SHP77 (cell line): Measurements from ENCODE around the gene POLK.
"Not testable (repeated sequence)": the region's sequence is repeated elsewhere in the genome, so short reads cannot be mapped to it uniquely, and the experiment has no call there.

ENCODE experiments used
- DNase-seq, 2 experiments: peaks; one replicate each; lab custom pipeline; 2025; lab: John Stamatoyannopoulos, UW

POLK gene

DNA sequence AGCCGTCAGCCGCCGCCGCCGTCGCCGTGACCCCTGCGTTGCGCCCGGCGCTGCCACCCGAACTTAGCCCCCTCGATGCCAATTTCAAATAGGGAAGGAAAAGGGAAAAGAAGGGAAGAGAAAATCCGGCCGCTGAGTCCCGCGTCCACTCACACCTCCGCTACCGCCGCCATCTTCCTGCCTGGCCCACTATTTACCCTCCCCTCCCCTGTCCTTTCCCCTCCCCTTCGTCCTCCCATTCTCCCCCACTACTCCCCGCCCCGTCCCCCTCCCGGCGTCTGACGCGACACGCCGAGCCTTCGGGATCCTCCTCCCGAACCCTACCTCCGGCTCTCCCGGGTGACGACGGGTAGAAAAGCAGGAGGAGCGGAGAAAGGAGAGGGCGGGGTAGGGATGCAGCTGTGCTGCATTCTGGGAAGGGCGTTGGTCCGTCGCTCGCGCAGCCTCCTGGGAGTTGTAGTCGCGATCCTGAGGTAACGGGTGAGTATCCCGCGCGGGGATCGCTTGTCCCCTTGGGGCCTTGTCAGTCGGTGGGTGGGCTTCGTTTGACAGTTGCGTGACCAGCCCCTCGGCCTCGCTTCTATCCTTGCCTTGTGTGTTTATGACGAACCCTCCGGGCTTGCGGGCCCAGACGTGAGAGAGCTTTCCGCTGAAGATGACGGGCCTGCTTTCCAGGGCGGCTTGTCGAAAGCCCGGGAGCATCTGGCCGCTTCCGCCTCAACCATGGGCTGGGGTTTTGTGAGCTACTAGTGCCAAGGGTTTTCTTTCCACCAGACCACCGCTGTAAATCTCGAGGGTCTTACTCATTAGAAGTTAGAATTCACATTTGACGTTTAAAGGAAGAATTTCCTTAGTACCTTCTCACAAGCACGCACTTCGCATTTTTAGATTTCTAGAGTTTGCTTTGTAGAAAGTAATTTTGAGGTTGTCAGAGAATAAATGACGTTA lies at the start of gene POLK, which contains the start of gene CERT1:
Gene POLK (plus strand): TSS at position 457 of the 948 bp plus-strand sequence.
Gene CERT1 (minus strand): TSS at position 195 of the 948 bp plus-strand sequence. CDS start 422 bp downstream, outside the sequence.
- DNase-seq: peak; percentile 96 to 97

DNA sequence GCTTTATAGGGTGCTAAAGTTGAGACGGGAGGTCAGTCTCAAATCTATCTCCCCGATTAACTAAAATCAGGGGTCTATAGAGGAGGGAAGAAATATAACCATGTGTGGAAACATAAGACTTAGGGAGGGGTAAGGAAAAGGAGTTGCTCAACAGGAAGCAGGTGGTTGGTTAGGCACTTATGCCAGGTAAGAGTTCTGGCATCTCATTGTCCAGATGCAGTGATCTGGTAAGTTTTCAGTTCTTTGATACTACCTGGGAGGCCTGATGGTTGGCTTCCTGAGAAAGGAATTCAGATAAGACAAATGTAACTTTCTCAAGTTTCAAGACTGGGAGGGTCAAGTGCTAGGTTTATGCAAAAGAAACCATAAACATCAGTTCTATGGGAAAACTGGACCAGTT lies 48.0 kb upstream of the POLK start:
- no peak for DNase-seq

DNA sequence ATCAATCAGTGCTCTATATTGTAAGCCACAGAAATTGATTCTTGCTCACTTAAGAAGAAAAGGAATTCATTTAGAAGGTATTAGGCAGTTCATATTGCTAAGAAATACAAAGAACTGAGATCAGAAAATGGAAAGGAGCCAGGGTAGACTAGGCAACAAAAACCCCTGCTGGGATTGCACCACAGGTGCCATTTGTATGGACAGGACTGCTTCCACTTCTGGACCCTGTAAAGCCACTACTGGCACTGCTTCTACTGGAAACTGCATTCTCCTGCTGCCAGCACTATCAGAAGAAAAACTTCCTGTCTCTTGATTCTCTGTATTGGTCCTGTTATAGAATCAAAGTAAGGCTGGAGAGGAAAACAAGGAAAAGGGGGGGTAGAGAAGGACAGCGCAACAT lies 46.2 kb upstream of the POLK start:
- no peak for DNase-seq

DNA sequence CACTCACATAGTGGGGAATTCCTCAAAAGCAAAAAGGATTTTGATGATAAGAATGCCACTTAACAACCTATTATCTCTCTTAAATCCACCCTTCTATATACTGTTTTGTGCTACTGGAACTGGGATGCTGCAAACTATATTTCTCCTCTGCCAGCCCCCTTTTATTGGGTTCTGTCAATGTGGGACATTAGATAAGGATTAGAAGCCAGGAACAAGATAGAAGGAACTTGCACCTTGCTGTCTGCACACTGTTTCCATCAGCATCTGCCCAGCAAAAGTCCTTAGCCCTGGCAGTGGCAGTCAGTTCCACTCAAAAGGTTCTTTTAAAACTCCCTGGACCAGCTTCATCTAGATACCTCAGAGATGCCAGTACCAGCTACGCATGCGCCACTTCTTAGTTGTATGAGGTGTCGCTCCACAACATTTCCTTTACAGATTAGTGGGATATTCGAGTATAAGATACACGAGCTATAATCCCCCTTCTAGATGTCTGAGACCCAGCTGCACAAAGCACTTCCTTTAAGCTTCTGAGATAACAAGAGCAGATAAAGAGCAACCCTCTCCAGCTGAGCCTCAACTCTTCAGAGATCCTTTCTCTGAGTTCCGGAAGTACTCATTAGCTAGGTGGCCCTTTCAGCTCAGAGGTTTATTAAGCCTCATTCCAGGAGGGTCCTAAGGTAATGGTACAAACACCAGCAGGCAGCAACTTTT lies 45.5 kb upstream of the POLK start:
- DNase-seq: no peak

DNA sequence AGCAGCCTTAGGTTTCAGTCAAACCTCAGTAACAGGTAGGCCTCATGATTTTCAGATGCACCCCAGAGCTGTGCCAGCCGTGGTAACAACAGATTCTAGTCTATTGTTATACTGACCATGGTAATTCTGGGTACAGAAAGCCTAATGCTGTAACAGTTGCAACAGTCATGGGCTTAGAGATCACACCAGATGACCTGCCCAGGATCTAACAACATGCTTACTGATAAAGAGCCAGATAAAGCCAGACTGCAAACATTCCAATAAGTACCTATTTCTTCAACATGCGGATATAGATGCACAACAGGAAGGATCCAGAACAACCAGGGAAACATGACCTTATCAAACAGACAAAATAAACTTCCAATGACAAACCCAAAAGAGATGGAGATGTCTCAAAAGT lies 43.1 kb upstream of the POLK start:
- DNase-seq: no peak

DNA sequence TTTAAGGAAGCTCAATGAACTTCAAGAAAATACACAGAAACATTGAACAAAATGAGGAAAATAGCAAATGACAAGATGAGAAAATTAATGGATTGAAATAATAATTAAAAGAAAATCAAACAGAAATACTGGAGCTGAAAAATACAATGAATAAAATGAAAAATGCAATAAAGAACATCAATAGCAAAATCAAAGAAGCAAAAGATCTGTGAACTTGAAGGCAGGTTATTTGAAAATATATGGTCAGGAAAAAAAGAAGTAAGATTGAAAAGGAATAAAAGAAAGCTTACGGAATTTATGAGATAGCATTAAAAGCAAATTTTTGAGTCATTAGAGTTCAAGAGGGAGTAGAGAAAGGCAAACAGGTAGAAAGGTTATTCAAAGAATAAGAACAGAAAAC lies 42.7 kb upstream of the POLK start:
- DNase-seq: no peak

DNA sequence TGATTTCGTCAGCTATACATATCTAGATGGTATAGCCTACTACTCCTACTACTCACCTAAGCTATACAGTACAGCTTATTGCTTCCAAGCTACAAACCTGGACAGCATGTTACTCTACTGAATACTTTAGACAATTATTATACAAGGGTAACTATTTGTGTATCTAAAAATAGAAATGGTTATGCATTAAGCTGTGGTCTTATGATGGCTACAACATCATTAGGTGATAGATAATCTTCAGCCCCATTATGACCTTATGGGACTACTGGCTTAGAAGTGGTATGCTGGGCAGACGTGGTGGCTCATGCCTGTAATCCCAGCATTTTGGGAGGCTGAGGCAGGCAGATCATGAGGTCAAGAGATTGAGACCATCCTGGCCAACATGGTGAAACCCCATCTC lies 40.5 kb upstream of the POLK start:
- DNase-seq: no peak

DNA sequence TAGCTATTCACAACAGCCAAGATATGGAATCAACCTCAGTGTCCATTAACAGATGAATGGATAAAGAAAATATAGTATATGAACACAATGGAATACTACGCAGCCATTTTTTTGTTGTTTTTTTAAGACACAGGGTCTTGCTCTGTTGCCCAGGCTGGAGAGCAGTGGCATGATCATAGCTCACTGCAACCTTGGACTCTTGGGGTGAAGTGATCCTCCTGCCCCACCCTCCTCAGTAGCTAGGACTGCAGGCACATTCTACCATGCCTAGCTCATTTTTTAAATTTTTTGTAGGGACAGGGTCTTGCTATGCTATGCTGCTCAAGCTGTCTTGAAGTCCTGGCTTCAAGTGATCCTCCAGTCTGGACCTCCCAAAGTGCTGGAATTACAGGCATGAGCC lies 38.7 kb upstream of the POLK start:
- DNase-seq: no peak

DNA sequence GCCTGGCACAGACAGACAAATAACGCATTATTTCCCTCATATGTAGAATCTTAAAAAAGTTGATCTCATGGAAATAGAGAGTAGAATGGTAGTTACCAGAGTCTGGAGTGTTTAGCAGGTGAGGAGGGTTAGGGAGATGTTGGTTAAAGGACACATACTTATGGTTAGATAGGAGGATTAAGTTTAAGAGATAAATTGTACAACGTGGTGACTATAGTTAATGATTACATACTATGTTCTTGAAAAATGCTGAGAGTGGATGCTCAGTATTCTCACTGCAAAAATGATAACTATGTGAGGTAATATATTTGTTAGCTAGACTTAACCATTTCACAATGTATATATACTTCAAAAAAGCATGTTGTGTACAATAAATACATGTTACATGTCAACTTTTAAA lies 38.2 kb upstream of the POLK start:
- DNase-seq: no peak

DNA sequence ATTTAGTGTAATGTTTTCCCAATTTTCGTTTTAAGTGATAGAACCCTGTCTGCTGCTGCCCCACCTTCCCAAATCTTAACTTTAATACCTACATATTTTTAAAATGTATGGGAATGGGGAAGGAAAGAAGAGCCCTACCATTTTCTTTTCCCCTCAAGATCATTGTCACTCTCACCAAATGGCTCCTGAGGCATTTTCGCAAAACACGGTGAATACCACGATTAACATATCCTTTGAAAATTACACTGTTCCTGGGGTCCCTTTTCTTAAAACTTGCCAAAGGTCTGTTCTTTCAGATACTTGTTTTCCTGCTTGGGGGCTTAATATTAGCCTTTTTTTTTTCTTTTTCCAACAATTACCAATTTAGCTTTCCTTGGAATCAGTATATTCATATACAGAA lies 36.3 kb upstream of the POLK start:
- no peak for DNase-seq

DNA sequence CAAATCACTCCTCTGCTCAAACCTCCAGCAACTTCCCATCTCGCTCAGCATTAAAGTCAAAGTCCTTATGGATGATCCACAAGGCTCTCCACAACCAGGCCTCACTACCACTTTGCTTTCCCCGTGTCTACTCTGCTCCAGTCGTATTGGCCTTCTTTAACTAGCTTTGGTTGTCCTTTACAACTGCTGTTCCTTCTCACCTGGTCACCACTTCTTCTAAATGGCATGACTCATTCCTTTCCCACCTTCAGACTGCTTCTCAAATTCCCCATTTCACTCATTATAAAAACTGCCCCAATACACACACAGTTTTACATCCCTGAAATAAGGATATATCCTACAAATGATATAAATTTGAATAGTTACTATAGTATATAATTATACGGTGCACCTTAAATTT lies 30.7 kb upstream of the POLK start:
- DNase-seq: no peak

DNA sequence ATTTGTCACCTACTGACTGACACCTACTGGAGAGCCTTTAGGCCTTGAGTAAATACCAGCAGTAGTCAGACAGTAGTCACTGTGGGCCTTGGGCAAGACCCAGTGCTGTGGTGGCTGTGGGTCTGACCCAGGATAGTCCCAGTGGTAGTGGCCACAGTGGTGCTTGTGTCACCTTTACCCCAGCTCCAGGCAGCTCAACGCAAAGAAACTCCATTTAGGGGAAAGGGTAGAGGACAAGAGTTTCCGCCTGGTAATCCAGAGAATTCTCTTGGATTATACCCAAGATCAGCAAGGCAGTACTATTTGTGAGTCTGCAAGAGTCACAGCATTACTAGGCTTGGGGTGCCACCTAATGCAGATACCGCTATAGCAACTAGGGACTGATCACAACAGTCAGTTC lies 29.2 kb upstream of the POLK start:
- DNase-seq: no peak

DNA sequence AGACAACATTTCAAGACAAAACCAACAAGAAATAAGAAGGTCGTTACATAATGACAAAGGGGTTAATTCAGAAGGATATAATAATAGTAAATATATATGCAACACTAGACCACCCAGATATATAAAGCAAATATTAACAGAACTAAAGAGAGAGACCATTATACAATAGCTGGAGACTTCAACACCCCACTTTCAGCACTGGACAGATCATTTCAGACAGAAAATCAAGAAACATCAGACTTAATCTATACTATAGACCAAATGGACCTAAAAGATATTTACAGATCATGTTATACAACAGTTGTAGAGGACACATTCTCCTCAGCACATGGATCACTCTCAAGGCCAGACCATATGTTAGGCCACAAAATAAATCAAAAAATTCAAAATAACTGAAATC lies 27.1 kb upstream of the POLK start:
- no peak for DNase-seq

DNA sequence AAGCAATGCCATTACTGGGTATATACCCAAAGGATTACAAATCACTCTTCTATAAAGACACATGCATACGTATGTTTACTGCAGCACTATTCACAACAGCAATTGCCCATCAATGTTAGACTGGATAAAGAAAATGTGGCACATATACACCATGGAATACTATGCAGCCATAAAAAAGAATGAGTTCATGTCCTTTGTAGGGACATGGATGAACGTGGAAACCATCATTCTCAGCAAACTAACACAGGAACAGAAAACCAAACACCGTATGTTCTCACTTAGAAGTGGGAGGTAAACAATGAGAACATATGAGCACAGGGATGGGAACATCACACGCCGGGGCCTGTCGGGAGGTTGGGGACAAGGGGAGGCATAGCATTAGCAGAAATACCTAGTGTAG lies 21.8 kb upstream of the POLK start:
- DNase-seq: not testable (repeated sequence)

DNA sequence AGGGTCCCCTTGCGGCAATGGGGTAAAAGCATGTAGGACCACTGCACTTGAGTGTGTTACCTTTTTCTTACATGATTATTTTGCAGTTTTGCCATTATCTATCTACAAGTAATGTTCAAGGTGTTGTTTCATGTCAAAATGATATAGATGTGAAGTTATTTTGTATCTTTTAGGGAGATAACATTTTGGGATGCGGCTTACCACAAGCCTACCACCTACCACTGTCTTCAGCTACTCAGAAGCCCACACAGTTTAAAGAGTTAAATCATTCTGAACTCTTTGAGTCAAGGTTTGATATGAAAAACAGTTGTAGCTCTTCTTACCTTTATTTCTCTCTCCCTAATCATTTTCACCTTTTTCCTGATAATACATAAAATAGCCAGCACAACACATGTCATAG lies 20.1 kb upstream of the POLK start:
- DNase-seq: no peak

DNA sequence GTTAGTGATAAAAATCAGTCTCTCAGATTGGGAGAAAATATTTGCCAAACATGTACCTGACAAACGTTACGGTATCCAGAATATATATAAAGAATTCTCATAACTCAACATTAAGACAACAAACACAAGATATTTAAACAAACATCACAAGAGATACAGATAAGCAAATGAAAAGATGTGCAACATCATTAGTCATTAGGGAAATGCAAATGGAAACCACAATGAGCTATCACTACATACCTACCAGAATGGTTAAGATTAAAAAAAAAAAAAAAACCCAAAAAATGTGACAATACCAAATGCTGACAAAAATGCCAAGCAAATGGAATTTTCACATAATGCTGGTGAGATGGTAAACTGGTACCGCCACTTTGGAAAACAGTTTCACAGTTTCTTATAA lies 15.7 kb upstream of the POLK start:
- no peak for DNase-seq

DNA sequence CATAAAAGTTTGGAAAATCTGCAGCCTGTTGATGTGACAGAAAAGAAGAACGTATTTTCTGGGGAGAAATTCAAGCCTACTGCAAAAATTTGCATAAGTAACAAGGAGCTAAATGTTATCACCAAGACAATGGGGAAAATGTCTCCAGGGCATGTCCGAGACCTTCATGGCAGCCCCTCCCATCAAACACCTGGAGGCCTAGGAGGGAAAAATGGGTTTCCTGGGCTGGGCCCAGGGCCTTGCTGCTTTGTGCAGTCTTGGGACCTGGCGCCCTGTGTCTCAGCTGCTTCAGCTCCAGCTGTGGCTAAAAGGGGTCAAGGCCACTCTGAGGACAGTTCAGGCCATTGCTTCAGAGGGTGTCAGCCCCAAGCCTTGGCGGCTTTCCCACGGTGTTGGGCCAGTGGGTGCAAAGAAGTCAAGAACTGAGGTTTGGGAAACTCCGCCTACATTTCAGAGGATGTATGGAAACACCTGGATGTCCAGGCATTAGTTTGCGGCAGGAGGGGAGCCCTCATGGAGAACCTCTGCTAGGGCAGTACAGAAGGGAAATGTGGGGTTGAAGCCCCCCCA lies 13.4 kb upstream of the POLK start:
- DNase-seq: no peak

DNA sequence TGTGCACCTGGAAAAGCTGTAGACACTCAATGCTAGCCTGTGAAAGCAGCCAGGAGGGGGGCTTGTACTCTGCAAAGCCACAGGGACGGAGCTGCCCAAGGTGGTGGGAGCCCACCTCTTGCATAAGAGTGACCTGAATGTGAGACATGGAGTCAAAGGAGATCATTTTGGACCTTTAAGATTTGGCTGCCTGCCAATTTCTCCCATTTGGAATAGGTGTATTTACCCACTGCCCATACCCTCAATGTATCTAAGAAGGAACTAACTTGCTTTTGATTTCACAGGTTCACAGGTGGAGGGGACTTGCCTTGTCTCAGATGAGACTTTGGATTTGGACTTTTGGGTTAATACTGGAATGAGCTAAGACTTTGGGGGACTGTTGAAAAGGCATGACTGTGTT lies 12.8 kb upstream of the POLK start:
- not testable (repeated sequence) for DNase-seq

DNA sequence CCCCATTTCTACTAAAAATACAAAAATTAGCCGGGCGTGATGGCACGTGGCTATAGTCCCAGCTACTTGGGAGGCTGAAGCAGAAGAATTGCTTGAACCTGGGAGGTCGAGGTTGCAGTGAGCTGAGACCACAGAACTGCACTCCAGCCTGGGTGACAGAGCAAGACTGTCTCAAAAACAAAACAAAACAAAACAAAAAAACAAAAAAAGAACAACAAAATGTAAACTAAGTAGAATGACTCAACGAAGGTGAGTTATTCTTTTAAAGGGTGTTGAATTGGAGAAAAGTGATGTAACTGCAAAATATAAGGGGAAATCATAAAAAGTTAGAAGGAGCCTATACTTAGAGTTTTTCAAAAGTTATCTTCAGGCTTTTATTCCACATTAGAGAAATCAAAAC lies 6.6 kb upstream of the POLK start:
- DNase-seq: not testable (repeated sequence)

DNA sequence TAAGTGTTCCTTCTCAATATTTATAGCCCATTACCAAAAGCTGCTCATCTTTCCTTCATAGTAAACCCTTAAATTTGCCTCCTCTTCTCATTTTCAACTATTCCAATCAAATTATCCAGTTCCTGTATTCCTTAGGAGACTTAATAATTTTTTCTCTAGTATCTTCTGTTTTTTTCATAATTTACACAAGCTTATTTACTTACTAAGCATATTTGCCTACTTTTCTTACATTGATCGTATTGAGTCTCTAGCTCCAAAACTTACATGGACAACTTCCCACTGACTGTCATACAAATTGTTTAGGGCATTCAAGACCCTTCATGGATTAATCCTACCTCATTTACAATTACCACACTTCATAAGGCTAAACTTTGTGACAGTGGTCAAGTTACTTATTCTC lies 3.9 kb upstream of the POLK start:
- DNase-seq: no peak

DNA sequence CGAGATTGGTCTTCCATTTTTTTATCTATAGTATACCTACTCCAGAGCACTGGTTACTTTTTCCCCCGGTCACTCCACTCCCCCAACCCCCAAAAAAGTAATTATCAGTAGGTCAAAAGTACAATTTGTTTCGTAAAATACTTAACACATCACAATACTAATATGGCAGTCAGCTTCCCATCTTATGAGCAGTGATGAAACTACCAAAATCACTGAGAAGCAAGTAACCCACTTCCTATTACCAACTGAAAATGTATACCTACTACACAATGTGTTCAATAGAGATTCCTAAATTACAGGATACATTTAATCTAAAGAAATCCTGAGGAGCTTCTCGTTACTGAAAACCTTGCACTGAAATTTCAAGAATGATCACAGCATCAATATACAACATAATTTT lies 2.1 kb upstream of the POLK start:
- DNase-seq: no peak

DNA sequence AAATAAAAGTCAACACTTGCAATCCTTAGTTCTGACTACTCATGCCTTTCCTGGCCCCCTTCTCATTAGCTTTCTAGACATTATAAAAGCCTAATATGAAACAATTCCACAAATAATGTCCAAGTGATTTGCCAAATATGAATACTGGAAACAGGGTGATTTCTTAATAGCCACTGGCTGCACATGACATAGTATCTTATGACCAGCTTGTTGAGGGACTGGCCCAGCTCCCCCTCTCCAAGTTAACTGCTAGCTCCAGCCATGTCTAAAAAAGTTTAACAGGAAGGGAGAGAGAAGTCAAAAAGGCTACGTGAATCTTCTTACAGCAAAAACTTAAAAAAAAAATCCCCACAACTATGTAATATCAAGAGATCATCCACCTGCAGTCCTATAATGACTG lies 1.7 kb upstream of the POLK start:
- DNase-seq: no peak

DNA sequence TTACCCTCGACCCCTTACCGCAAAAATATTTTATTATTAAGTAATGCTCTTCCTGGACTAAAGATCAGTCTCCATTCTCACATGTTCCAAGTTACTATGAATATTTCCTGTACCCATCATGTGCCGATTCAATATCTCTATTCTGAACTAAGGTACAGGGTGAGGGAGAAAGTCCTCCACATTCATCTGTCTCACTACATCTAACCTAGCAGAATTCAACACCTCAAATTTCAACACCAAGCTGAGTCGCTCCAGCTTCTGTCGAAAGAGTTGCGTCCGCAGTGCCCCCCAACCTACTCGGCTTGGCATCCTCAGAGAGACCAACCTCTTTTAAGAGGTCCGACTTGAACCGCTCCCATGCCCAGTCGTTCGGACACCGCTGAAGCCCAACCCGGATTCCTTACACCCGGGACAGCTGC lies 1.3 kb upstream of the POLK start:
- no peak for DNase-seq
